Suprapubic skin (tissue), 4 donors: ENCODE results near the gene PODNL1. TPM values are rescaled to one million over a fixed set of nuclear protein-coding genes. Genes with fewer than 3 reads are reported as not detected.

Experiments used
- DNase-seq, 2 donors: peaks; one replicate each; pipeline ENCODE4 v3.0.0-alpha.2; 2019; ENCODE audit warnings: low spot score in 2 of 2
- H3K27ac ChIP-seq: fragments of 200-600 bp; sonication (generic); one replicate; pipeline ENCODE4 v1.5.1; 2019
- H3K27me3 ChIP-seq: fragments of 200-600 bp; sonication (generic); one replicate; pipeline ENCODE4 v1.5.1; 2019
- H3K36me3 ChIP-seq: fragments of 200-600 bp; sonication (generic); one replicate; pipeline ENCODE4 v1.5.1; 2019
- H3K4me1 ChIP-seq: fragments of 200-600 bp; sonication (generic); one replicate; pipeline ENCODE4 v1.5.1; 2019
- H3K4me3 ChIP-seq: fragments of 200-600 bp; sonication (generic); one replicate; pipeline ENCODE4 v1.5.1; 2019; ENCODE audit warnings: mild to moderate bottlenecking
- H3K9me3 ChIP-seq: fragments of 200-600 bp; sonication (generic); one replicate; pipeline ENCODE4 v1.5.1; 2019
- CTCF ChIP-seq, 2 donors: fragments of 200-600 bp in 1 of 2; fragments of 450-650 bp in 1 of 2; sonication (generic) in 1 of 2; IDR thresholded peaks; one replicate each; pipeline ENCODE4 v1.5.1; 2016 to 2019; ENCODE audit warnings: antibody characterized with exemption in 2 of 2, mild to moderate bottlenecking in 1 of 2, moderate library complexity in 1 of 2
- EP300 ChIP-seq: sonication (generic); formaldehyde crosslinking; IDR thresholded peaks from one replicate; pipeline ENCODE4 v1.6.1; 2017; ENCODE audit warnings: antibody characterized with exemption
- POLR2A ChIP-seq, 2 donors: fragments of 450-650 bp; IDR thresholded peaks; one replicate each; pipeline ENCODE4 v1.6.1; 2017; ENCODE audit warnings: antibody characterized with exemption in 2 of 2, mild to moderate bottlenecking in 2 of 2, moderate library complexity in 2 of 2
- POLR2AphosphoS5 ChIP-seq, 3 donors: sonication (generic); formaldehyde crosslinking; IDR thresholded peaks; one replicate each; pipeline ENCODE4 v1.6.1; 2017; ENCODE audit warnings: antibody characterized with exemption in 3 of 3
- WGBS: methylation state at CpG from one replicate; pipeline ENCODE4 v1.1.5; 2018; 5-methylcytosine and 5-hydroxymethylcytosine counted together
- total RNA-seq, 4 donors: library from RNA; depleted of rRNA; stranded (reverse); fragments of >200 nt; gene quantifications; one replicate each; pipeline ENCODE4 v1.1.0, GENCODE V29; 2016

PODNL1 gene
- 10 to 100 TPM in 1 of 4 donors, 1 to 10 TPM in 3; 2.3 to 10.6 (median 5.7) TPM for total RNA-seq

GRCh38 chr19:13938301-13939064 lies at the start of gene PODNL1:
PODNL1 (minus strand) TSS chr19:13938417; CDS start chr19:13938181, 236 bp downstream.
- DNase-seq: no peak
- peaks cover 15% of the 10 kb centered on the region for H3K4me1 ChIP-seq
- H3K4me3 ChIP-seq: peak within 1 kb of the TSS; percentile 33
- H3K36me3 ChIP-seq: no peaks in the 10 kb centered on the region
- no peaks in the 10 kb centered on the region for H3K9me3 ChIP-seq
- TF ChIP-seq CTCF (IDR thresholded peaks at IDR 0.05) (no peak), POLR2A (IDR thresholded peaks at IDR 0.05) (no peak), POLR2AphosphoS5 (IDR thresholded peaks at IDR 0.05) (no peak), EP300 (no peak)
- H3K27ac ChIP-seq: no peak within 1 kb of the TSS
- H3K27me3 ChIP-seq: peaks cover 9% of the 10 kb centered on the region
- WGBS: 0% methylated on average over 1 of the region's 21 CpGs

GRCh38 chr19:13987101-13987890 lies 49.1 kb upstream of the PODNL1 start:
- no peak overlapping the region for H3K4me3 ChIP-seq
- peaks cover 24% of the 10 kb centered on the region for H3K4me1 ChIP-seq
- H3K27ac ChIP-seq: peak overlapping the region; percentile 72
- TF ChIP-seq POLR2AphosphoS5 (IDR thresholded peaks at IDR 0.05) (no peak), CTCF (IDR thresholded peaks at IDR 0.05) (no peak), POLR2A (IDR thresholded peaks at IDR 0.05) (no peak)
- 71% methylated on average over 17 of the region's 17 CpGs for WGBS
- no peaks in the 10 kb centered on the region for H3K27me3 ChIP-seq
- peaks cover 5% of the 10 kb centered on the region for H3K36me3 ChIP-seq
- no peaks in the 10 kb centered on the region for H3K9me3 ChIP-seq
- DNase-seq: no peak

GRCh38 chr19:13986348-13986904 lies 48.2 kb upstream of the PODNL1 start:
- Histone ChIP-seq H3K27me3 (no peaks in the 10 kb centered on the region), H3K4me1 (peaks cover 24% of the 10 kb centered on the region), H3K36me3 (peaks cover 4% of the 10 kb centered on the region), H3K9me3 (no peaks in the 10 kb centered on the region), H3K4me3 (no peak overlapping the region), H3K27ac (peak overlapping the region; percentile 72)
- TF ChIP-seq EP300 (no peak), POLR2A (IDR thresholded peaks at IDR 0.05) (peak in 1 of 2 donors; percentile 36)
- WGBS: 80% methylated on average over 2 of the region's 19 CpGs
- DNase-seq: peak; percentile 91 to 92

GRCh38 chr19:13985771-13986347 lies 47.6 kb upstream of the PODNL1 start:
- TF ChIP-seq POLR2A (IDR thresholded peaks at IDR 0.05): no peak
- no peak for TF ChIP-seq EP300
- TF ChIP-seq POLR2AphosphoS5 (IDR thresholded peaks at IDR 0.05): no peak
- no peak for TF ChIP-seq CTCF (IDR thresholded peaks at IDR 0.05)
- peak overlapping the region; percentile 72 for H3K27ac ChIP-seq
- WGBS: 70% methylated on average over 3 of the region's 10 CpGs
- peaks cover 24% of the 10 kb centered on the region for H3K4me1 ChIP-seq
- H3K4me3 ChIP-seq: no peak overlapping the region
- no peaks in the 10 kb centered on the region for H3K9me3 ChIP-seq
- no peaks in the 10 kb centered on the region for H3K27me3 ChIP-seq
- DNase-seq: no peak
- H3K36me3 ChIP-seq: peaks cover 4% of the 10 kb centered on the region

- Histone ChIP-seq H3K27ac (peak overlapping the region; percentile 72), H3K4me1 (peaks cover 24% of the 10 kb centered on the region), H3K9me3 (no peaks in the 10 kb centered on the region), H3K27me3 (no peaks in the 10 kb centered on the region), H3K36me3 (peaks cover 4% of the 10 kb centered on the region), H3K4me3 (no peak overlapping the region)
- 89% methylated on average over 20 of the region's 25 CpGs for WGBS
- TF ChIP-seq CTCF (IDR thresholded peaks at IDR 0.05) (no peak), EP300 (no peak), POLR2A (IDR thresholded peaks at IDR 0.05) (no peak)
- DNase-seq: no peak
These were observed 46.9 kb upstream of the PODNL1 start for GRCh38 chr19:13984875-13985741.
